ENCODE data around the gene COPB1.

COPB1 gene

GRCh38 chr11:14435717-14436512, 63.7 kb downstream of the COPB1 start:
- DNase-seq (ENCODE audit: low spot score): no peak

GRCh38 chr11:14425621-14426020, 74.0 kb downstream of the COPB1 start:
- DNase-seq (ENCODE audit: low spot score): no peak

GRCh38 chr11:14424096-14424495, 75.5 kb downstream of the COPB1 start:
- DNase-seq (ENCODE audit: low spot score): no peak

- DNase-seq (ENCODE audit: low spot score): no peak
Observed at GRCh38 chr11:14423633-14424032, 76.0 kb downstream of the COPB1 start.

- DNase-seq (ENCODE audit: low spot score): no peak
Observed at GRCh38 chr11:14422814-14423182, 76.8 kb downstream of the COPB1 start.

- DNase-seq (ENCODE audit: low spot score): no peak
Observed at GRCh38 chr11:14422052-14422813, 77.4 kb downstream of the COPB1 start.

DNA sequence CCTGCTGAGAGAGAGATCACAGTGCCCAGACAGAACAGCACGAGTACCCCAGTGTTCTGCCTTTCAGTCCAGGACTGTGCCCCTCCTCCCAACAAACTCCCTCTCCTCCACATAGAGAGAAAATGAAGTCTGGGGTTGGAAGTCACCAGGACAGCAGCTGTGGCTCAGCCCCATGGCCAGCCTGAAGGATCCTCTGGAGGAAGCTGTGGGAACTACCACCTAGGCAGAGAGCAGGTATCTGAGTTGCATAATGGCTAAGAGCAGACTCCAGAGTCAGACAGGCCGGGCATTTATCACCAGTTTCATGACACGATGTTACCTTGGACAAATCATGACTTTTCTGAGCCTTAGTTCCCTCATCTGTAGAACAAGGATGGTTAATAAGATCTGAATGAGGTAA, 79.4 kb downstream of the COPB1 start:
- no peak for DNase-seq (ENCODE audit: low spot score)

- DNase-seq (ENCODE audit: low spot score): peak; percentile 9
Observed at GRCh38 chr11:14418801-14419417, 80.7 kb downstream of the COPB1 start.

GRCh38 chr11:14417617-14418374, 81.8 kb downstream of the COPB1 start:
- DNase-seq (ENCODE audit: low spot score): no peak

GRCh38 chr11:14417186-14417585, 82.4 kb downstream of the COPB1 start:
- no peak for DNase-seq (ENCODE audit: low spot score)

DNA sequence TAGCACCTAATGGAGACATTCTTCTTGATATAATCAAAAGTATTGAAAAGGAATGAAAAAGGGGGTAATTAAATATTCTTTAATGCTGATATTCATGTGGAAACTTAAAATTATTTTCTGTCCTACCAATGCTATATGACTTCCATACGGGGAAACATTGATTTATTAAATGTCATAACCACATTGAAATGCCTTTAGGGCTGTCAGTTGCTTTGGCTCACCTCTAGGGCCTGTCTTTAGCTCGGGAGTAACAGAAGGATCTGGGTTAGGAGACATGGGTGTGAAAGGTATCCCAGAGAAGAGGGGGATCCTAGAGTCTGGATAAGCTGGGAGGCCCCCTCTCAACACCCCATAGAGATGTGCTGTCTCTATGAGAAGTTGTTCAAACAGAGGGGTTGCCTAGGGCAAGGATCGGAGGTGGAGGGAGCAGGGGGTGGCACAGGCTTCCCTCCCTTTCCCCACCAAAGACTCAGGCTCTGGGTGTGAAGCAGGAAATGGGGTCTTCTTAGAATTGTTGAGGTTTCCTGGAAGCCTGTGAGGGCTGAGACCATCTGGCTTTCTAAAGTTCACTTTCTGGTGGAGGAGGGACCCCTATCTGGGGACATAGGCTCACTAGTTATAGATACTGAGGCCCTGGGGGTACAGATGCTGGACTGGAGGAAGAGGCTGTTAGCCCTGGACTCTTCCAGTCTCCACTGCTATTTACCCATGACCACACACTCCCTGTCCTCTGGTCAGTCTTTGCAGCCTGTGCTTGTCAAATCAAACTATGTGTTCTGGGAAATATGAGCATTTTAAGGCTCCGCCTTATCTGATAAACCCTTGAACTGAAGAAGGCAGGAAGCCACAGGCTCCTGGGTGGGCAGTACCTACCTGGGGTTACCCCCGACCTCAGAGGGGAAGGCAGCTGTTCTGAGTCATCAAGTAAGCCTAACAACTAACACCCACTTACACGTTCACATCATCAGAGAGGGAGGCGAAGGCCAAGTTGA, 84.8 kb downstream of the COPB1 start:
- no peak for DNase-seq (ENCODE audit: low spot score)

DNA sequence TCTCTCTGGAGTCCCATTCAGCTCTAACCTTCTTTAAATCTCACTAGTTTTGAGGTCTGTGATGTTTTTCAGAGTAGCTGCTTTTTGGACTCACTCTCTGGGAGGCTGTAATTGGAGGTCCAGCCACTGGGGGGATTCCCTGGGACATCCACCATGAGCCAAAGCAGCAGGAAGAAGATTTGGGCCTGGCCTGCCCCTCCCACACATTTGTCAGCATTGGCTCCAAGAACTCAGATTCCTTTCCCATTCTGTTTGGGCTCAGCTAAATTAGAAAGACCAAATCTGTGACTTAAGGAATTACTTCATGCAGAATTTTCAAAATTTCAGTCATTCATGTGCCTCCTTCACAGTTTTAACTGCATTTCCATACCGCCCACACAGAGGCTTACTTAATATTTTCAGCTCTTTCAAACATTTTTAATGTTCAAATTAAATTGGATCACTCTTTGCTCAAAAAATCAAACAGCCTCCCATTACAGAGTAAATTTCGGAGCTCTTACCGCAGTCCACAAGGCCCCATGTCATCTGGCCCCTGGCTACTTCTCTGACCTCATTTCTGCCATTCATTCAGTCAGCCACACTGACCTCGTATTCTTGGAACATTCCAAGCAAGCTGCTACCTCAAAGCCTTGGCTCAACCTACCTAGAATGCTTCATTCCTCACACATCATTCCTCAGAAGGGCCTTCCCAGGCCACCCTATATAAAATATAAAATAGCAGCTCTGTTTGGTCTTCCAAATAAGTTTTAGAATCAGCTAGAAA, 86.1 kb downstream of the COPB1 start:
- DNase-seq (ENCODE audit: low spot score): peak; percentile 18

- no peak for DNase-seq (ENCODE audit: low spot score)
Observed at GRCh38 chr11:14411818-14412217, 87.8 kb downstream of the COPB1 start.

DNA sequence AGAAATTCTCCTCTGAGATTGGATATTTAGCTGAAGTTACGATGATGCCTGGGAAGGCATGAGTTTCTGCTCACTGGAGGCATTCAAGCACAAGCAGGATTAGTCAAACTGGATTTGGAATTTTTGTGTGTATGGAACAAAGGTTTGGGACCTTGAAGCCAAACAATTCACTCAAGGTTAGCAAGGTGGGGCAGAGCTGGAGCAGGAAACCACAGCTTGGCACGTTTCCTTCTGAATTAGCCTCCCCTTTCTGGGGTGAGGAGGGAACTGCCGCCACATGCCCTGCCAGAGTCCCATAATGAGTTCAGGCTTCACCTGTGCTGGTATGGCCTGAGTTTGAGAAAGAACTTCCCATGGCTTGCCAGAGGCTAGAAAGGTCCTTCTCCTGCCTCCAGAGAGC, 89.7 kb downstream of the COPB1 start:
- DNase-seq (ENCODE audit: low spot score): no peak

GRCh38 chr11:14408612-14409011, 91.0 kb downstream of the COPB1 start:
- DNase-seq (ENCODE audit: low spot score): no peak

Measured in NAMALWA (cell line).